ENCODE measurements around the gene KCNIP1.

- no peak for TF ChIP-seq CTCF (IDR thresholded peaks at IDR 0.05; ENCODE audit: low read length)
- TF ChIP-seq EZH2 (IDR thresholded peaks at IDR 0.05; ENCODE audit: borderline replicate concordance, low read length): no peak
Measured at GRCh38 chr5:170479484-170479883, 24.3 kb upstream of the KCNIP1 start.
